Endothelial cell of umbilical vein (primary cell): ENCODE data around the gene CCRL2.

Experiments used
- CTCF ChIP-seq, 2 donors: IDR thresholded peaks; 1 replicate in 1 of 2; 2 replicates in 1 of 2; pipeline ENCODE4 v1.5.1; 2011; ENCODE audit warnings: low read length in 2 of 2, mild to moderate bottlenecking in 2 of 2, moderate library complexity in 2 of 2, control low read depth in 1 of 2, inconsistent platforms in 1 of 2, low read depth in 1 of 2; ENCODE audit not compliant: insufficient read depth in 1 of 2; ENCODE audit errors: extremely low read depth in 1 of 2
- POLR2A ChIP-seq: IDR thresholded peaks from 2 replicates; pipeline ENCODE4 v1.6.1; 2012; ENCODE audit warnings: low read depth, mild to moderate bottlenecking, control low read depth, low read length

GRCh38 chr3:46454209-46454595 lies 47.1 kb downstream of the CCRL2 start:
- no peak for TF ChIP-seq CTCF (IDR thresholded peaks at IDR 0.05; ENCODE audit: extremely low read depth in 1 of 2, insufficient read depth in 1 of 2, low read depth in 1 of 2, low read length in 2 of 2)
- no peak for TF ChIP-seq POLR2A
